ENCODE data around the gene TTC9B.

Gene TTC9B

DNA sequence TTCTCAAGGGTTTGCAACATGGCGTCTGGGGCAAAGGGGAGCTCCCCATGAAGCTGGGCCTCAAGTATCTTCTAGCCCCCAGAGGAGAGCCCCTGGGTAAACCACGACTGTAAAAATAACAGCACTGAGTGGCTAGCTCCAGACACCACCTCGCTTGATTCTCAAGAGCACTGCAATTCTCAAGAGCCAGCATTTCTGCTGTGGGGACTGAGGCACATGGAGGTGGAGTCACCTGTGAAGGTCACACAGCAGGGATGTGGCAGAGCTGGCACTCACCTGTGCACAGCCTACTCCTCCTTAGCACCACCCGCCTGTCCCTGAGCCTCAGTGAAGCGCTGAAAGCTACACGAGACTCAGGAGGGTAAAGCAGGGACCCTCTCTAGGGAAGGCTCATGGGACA, 29.0 kb upstream of the TTC9B start:
- DNase-seq: no peak

- no peak for DNase-seq
These were observed 28.3 kb upstream of the TTC9B start for GRCh38 chr19:40246292-40247073.

GRCh38 chr19:40245506-40246128, 27.4 kb upstream of the TTC9B start:
- DNase-seq: no peak

DNA sequence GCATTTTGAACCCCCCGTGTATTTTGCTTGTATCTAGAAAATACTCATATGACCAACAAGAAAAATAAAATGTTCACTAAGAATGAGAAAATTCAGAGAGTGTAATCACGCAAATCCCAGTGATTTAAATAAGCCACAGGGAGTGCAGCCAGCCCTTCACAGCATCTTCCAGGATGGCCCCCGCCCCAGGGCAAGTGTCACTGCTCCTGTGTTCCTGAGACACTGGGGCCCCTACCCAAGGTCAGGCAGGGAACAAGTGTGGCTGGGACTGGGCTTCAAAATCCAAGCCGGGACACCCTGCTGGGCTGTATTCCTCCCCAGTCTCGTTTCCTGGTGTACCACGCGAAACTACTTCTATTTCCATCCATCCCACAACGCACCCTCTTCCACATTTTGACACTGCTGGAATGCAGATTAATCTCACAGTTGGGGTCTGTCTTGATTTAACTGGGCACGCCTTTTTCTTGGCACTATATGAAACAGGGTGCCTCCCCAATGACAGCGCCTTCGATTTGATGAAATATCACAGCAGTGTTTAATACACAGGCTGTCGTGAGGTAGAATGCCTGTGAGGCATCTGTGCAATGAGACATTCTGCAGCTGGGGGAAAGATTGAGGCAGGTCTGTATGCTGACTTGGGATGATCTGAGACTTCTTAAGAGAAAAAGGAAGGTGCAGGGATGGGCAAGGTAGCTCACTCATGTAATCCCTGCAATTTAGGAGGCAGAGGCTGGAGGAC, 26.6 kb upstream of the TTC9B start:
- DNase-seq: no peak

- DNase-seq: no peak
These were observed 25.0 kb upstream of the TTC9B start for GRCh38 chr19:40243181-40243580.

DNA sequence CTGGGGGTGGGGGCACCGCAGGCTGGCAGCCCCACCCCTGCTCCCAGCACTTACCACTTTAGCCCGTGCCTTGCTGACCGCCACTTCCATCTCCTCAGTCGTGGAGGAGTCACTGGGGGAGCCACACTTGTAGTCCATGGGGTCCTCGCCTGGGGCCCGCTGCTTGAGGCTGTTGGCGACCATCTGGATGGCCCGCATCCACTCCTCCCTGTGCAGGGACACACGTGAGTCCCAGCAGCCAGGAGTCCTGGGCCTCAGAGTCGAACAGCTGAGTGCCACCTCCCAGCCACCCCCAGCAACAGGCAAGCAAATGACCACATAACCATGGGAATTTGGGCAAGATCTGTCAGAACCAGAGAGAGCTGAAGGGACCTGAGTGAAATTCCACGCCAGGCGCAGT, 24.3 kb upstream of the TTC9B start:
- DNase-seq: no peak

- no peak for DNase-seq
These were observed 23.7 kb upstream of the TTC9B start for GRCh38 chr19:40241809-40242384.

DNA sequence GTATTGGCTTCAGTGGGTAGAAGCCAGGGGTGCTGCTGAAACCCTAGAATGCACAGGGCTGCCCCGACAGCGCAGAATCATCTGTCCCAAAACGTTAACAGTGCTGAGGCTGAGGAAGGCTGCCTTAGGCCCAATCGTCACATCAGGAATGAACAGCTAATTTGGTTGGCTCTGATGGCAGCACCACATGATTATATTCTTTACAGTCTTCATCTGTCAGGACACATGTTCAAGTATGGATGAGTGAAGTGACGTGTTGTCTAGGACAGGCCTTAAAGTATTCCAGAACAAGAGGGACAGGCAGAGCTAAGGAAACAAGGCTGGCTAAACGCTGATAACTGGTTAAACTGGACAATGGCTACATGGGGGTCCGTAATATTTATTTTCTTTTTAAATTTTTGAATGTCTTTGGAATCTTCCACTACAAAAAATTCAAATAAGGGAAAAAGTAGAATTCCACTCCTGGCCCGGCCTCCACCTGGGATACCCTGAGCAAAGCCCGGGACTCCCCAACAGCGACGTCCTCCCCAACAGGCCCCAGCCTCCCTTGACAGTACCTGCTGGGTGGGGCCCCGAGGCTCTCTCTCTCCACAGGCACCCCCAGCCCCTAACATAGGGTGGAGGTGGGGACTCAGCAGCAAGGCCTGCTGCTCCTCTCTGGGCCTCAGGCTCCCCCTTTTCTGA, 23.1 kb upstream of the TTC9B start:
- no peak for DNase-seq

- no peak for DNase-seq
These were observed 22.1 kb upstream of the TTC9B start for GRCh38 chr19:40240332-40240731.

DNA sequence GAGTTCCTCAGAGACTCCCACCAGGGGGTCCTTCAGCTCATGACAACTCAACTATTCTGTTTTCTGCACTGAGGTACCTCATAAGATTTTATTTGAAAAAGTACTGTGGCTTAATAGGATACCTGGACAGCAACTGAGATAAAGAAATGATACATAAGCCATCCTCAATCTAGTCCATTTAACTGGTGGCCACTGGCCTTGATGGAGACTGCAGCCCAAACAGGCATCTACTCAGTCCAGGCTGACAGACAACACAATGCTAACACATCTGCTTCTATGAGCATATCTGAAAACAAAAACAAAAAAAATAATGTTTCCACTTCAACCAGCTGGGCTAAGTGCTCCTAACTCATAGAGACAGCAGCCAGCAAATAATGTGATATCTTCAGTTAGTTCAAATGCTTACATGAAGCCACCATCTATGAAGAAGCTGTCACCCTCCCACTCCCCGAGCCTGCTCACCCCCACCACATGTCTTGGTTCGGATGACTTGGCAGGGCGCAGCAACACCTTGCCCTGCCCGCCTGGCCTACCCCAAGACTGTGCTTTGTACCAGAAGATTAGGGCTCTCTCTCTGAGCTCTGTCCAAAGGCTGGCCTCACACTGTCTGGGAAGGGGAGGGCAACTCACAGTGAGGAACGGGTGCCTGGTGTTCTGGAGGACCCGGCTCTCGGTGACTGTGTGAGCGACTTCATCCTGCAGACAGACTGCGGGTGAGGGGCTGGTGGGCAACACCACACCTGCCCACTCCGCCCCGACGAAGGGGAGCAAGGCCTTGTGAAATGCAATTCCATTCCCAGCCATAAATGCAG, 21.4 kb upstream of the TTC9B start:
- DNase-seq: no peak

- DNase-seq: no peak
These were observed 20.6 kb upstream of the TTC9B start for GRCh38 chr19:40238775-40239174.

- DNase-seq: no peak
These were observed 19.6 kb upstream of the TTC9B start for GRCh38 chr19:40237791-40238190.

DNA sequence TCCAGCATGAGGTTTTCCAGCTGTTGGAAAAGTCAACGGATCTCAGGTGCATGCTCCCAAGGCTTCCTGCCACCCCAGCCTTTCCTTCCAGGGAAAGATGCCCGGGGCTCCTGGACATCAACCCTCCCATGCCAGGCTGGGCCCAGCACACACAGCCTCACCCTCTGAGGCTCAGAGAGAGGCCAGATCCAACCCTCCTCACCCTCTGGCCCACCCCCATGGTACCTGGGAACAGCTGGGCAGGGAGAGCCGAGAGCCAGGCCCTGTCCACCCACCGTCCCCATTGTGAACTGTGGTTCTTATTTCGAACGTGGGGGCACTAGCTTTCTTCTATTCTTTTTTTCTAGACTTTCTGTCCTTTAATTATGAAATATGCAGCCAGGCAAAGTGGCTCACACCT, 18.2 kb upstream of the TTC9B start:
- DNase-seq: no peak

DNA sequence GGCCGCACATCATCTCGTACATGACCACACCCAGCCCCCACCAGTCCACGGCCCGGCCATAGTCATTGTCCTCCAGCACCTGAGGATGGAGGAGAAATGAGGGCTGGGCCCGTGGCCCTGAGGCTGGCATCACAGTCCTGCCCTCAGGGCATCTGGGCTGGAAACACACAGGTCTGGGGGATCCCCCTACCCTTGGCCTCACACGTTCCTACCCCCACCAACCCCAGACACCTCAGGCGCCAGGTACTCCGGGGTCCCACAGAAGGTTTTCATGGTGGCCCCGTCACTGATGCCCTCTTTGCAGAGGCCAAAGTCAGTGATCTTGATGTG, 17.8 kb upstream of the TTC9B start:
- DNase-seq: no peak

DNA sequence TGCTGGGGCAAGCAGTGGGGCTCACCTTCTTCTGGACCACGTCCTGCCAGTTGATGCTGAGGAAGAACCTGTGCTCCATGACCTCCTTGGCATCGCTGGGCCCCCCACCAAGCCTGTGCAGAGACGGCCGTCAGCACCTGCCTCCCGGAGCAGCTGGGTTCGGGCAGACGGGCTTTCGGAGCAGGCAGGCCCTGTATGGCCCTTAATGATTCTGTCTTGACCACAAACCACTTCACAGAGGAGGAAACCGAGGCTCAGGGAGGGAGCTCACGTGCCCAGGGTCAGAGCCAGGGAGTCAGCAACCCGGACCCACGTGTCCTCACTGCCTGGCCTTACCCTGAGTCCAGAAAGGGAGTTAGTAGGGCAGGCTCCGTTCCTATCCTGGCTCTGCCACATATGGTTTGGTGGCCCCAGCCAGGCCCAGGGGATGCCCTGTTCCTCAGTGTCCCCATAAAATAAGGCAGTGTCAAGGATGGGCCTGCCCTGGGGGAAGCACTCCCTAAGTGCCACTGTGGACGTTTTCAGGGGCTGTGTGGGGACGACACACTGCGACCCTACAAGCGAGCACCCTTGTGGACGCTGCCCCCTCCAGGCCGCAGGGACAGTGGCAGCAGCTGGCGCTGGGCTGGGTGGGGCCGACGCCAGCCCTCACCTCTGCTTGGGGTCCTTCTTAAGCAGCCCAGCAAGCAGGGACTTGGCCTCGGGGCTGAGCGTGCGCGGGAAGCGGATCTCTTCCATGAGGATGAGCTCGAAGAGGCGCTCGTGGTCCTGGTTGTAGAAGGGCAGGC, 17.2 kb upstream of the TTC9B start:
- DNase-seq: no peak

DNA sequence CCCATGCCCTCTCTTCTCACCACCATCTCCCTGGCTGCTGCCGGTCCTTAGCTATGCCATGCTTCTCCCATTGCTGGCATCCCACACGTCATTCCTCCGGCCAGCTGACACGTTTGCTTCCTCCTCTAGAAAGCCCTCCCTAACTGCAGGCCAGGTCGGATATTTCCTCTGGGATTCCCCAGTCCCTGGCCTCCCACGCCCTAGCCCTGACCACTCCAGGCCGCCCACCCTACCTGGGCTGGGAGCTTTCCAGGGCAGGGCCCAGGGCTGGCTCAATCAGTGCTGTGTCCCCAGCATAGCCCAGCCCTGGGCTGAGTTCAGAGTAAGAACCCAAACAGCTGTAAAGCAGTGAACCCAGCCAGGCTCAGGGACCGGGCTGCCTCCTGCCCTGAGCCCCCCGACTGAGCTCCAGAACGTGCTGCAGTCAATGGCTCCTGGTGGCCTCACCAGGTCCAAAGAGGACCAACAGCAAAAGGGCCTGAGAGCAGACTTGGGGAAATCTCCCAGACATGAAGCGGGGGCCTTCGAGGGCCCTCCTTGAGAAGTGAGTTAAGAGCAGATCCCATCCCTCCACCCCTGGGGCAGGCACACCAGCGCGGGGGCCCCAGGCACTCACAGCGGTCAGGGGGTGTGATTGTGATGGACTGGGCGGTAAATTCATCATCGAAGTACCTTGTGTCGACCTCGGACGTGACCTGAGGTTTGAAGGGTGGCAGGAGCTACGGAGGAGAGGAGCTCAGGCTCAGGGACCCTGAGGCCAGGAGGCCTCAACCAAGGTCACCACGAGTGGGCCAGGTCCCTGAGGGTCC, 16.4 kb upstream of the TTC9B start:
- DNase-seq: no peak

GRCh38 chr19:40233811-40234389, 15.7 kb upstream of the TTC9B start:
- no peak for DNase-seq

DNA sequence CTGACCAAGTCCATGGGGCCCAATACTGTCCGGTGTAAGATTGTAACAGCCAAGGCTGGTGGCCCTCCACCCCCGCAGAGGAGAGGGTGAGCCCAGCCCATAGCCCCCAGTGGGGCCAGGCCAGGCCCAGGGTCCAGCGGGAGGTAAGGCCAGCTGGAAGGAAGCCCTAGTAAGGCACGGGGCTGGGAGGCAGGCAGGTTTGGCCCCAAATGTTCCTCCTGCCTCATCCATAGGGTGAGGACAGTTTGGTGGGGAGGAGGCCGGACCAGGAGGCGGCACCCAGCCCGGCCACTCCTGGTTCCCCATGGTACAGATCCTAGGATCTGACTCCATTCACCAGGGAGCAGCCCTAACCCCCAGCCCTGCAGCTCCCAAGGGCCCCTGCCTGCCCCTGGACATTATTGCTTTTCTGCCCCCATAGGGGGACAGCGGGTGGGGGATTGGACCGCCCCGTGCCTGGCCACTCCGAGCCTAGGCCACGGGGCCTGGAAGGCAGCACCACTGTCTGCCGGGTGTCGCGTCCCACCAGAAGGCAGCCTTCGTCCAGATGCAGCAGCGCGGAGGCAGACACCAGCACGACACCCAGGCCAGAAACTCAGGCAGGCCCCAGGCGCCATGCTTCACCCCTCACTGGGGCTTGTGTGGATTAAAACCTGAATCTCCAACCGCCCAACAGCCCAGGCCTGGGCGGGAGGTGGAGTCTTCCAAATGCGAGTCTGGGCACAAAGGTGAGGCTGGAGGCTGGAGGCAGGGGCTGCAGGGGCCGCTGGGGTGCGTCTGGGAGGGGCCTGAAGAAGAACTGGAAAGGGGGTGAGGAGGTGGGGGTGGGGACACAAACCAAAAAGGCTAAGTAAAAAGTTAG, 15.0 kb upstream of the TTC9B start:
- DNase-seq: no peak

DNA sequence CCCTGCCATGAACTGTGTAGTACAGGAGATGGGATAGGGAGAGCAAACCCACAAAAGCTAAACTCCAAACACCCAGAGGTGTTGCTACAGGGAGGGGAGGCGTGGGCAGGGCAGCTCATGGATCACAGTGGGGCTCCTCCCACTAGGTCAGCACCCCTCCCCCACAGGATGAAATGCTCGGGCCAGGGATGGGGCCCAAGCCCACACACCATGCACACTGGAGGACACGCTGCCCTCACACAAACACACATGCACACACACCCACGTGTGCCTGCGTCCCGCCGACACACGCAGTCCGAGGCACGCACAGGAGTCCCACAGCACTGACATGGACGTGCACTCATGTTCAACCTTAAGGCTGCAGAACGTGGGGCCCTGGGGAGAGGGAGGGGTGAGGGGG, 14.3 kb upstream of the TTC9B start:
- DNase-seq: no peak

Data from CD4-positive, alpha-beta T cell treated with Interleukin-15 for 1 hour (primary cell).